HepG2 (cell line): ENCODE results near the gene MTHFD2.

Experiments
- CHD4 ChIP-seq: fragments of 200-600 bp; sonication (generic); IDR thresholded peaks from 2 replicates; pipeline ENCODE4 v1.7.0; 2017; ENCODE audit warnings: mild to moderate bottlenecking, low read length, borderline replicate concordance
- CTCF ChIP-seq: sonication (generic); formaldehyde crosslinking; IDR thresholded peaks from 2 replicates; pipeline ENCODE4 v1.5.0; 2020; ENCODE audit warnings: mild to moderate bottlenecking, missing genetic modification reagents, moderate library complexity
- HMGXB4 ChIP-seq, 2 experiments: sonication (generic) in 1 of 2; formaldehyde crosslinking in 1 of 2; IDR thresholded peaks; 2 replicates each; pipeline versions ENCODE4 v1.4.0 to v1.6.1; 2018 to 2020; ENCODE audit warnings: missing genetic modification reagents in 2 of 2, borderline replicate concordance in 1 of 2, low read depth in 1 of 2, mild to moderate bottlenecking in 1 of 2, missing biosample characterization in 1 of 2
- HNF4A ChIP-seq: sonication (generic); formaldehyde crosslinking; IDR thresholded peaks from 2 replicates; pipeline ENCODE4 v1.4.0; 2020; ENCODE audit warnings: missing genetic modification reagents
- MAX ChIP-seq: IDR thresholded peaks from 2 replicates; pipeline ENCODE4 v1.6.1; 2012; ENCODE audit warnings: inconsistent platforms
- RNF2 ChIP-seq: fragments of 450-650 bp; conservative IDR thresholded peaks from 2 replicates; pipeline ENCODE4 v1.6.1; 2016; ENCODE audit warnings: low read depth
- RORA ChIP-seq: sonication (generic); formaldehyde crosslinking; IDR thresholded peaks from 2 replicates; pipeline ENCODE4 v1.5.0; 2020; ENCODE audit warnings: mild to moderate bottlenecking, missing genetic modification reagents, moderate library complexity
- TAF1 ChIP-seq: sonication (generic); formaldehyde crosslinking; IDR thresholded peaks from 2 replicates; pipeline ENCODE4 v1.4.0; 2020; ENCODE audit warnings: missing genetic modification reagents
- TEAD2 ChIP-seq: sonication (generic); formaldehyde crosslinking; IDR thresholded peaks from 2 replicates; pipeline ENCODE4 v1.9.0; 2021; ENCODE audit warnings: missing genetic modification reagents
- YY1 ChIP-seq: IDR thresholded peaks from 2 replicates; pipeline ENCODE4 v1.6.1; 2011; ENCODE audit warnings: low read length, low read depth, moderate library complexity, mild to moderate bottlenecking; ENCODE audit not compliant: insufficient read depth, insufficient replicate concordance
- ZNF639 ChIP-seq: conservative IDR thresholded peaks from 2 replicates; pipeline ENCODE4 v1.6.1; 2018; ENCODE audit warnings: missing genetic modification reagents

- TF ChIP-seq HMGXB4 (CRISPR knock-in tag; IDR thresholded peaks at IDR 0.05; ENCODE audit: borderline replicate concordance in 1 of 2, low read depth in 1 of 2) (no peak), HNF4A (CRISPR knock-in tag) (no peak), CTCF (CRISPR knock-in tag) (no peak), CHD4 (no peak), ZNF639 (no peak), YY1 (no peak), RORA (no peak), RNF2 (no peak), TEAD2 (no peak), MAX (no peak), TAF1 (no peak)
These were observed 1.4 kb upstream of the MTHFD2 start for GRCh38 chr2:74197049-74197448.
